GM18505 (cell line): ENCODE data around the gene UHRF2.

Experiments
- ATAC-seq: cut with Tn5 transposase; IDR thresholded peaks from one replicate; pipeline ENCODE4 v1.9.1; 2021; ENCODE audit not compliant: unreplicated experiment
- POLR2A ChIP-seq: IDR thresholded peaks from 4 replicates; pipeline ENCODE4 v1.6.1; 2011; ENCODE audit warnings: borderline replicate concordance; ENCODE audit not compliant: insufficient read depth, insufficient read length; ENCODE audit errors: extremely low read depth

The UHRF2 gene

GRCh38 chr9:6545017-6545691 lies 132.2 kb downstream of the UHRF2 start:
- TF ChIP-seq POLR2A, result no peak
- ATAC-seq, result no peak

- no peak for TF ChIP-seq POLR2A
- ATAC-seq, result no peak
These were observed 136.3 kb downstream of the UHRF2 start for GRCh38 chr9:6549106-6549800.

DNA sequence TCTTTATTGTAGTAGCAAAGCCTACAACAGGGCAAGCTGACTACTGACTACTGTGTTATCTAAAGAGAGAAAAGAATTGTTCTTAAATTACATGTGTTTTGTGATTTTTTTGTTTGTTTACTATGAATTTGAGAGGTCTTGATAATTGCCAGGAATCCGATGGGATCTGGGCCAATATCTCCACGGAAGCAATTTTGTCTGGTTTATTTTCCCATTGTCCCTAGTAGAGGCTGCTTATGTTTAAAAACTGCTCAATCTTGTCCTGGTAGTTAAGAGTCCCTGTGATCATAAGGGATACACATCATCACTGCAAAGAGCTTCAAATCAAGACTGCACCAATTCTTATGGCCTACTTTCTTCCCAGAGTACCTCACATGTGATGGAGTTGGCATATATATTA lies 138.1 kb downstream of the UHRF2 start:
- ATAC-seq, result no peak
- no peak for TF ChIP-seq POLR2A

- no peak for ATAC-seq
- no peak for TF ChIP-seq POLR2A
These were observed 139.0 kb downstream of the UHRF2 start for GRCh38 chr9:6552033-6552432.

- no peak for ATAC-seq
- no peak for TF ChIP-seq POLR2A
These were observed 139.6 kb downstream of the UHRF2 start for GRCh38 chr9:6552498-6553121.

GRCh38 chr9:6553866-6554265 lies 140.9 kb downstream of the UHRF2 start:
- ATAC-seq, result no peak
- TF ChIP-seq POLR2A, result no peak
